HepG2 (cell line): ENCODE results near the gene CIITA. TPM values are rescaled to one million over a fixed set of nuclear protein-coding genes. Genes with fewer than 3 reads are reported as not detected.
A peak's percentile ranks its signal among the peaks of the same experiment; 100 is the strongest.

Experiments used
- ATAC-seq: fragments of 200-7000 bp; cut with Tn5 transposase; 3 replicates; pipeline ENCODE4 v1.9.1; 2020; ENCODE audit warnings: mild to moderate bottlenecking, moderate library complexity
- BruUV-seq: library from RNA; stranded (reverse); fragments of 400-500 nt; replicated peaks from 2 replicates; lab custom pipeline; 2021; lab: Mats Ljungman, UMichigan
- CTCF ChIA-PET: fragments of 300-600 bp; formaldehyde crosslinking; extraction: SDS; loops from one replicate; lab custom pipeline; 2021; ENCODE audit warnings: low total read pairs, inconsistent platforms, low intra/inter-chr PET ratio; lab: Yijun Ruan, JAX
- POLR2A ChIA-PET: fragments of 350-600 bp; sonication (Branson Sonifier 250); formaldehyde crosslinking; loops from one replicate; lab custom pipeline; 2020; ENCODE audit warnings: antibody characterized with exemption, inconsistent platforms; lab: Yijun Ruan, JAX
- DNase-seq: peaks from one replicate; pipeline ENCODE4 v3.0.0-alpha.2; 2015; ENCODE audit warnings: low spot score
- FAIRE-seq: peaks from 3 replicates; lab custom pipeline; 2011; peaks lifted over from hg19 to GRCh38; lab: Jason Lieb, UNC
- H2AFZ ChIP-seq: one replicate; pipeline ENCODE4 v1.6.1; 2011; ENCODE audit warnings: low read length, inconsistent platforms
- H3K27ac ChIP-seq: fragments of 300-600 bp; 3 replicates; pipeline ENCODE4 v1.8.0; 2011; ENCODE audit warnings: mixed run types, mild to moderate bottlenecking, mixed read lengths, low read length, inconsistent platforms; ENCODE audit not compliant: insufficient read depth; ENCODE audit errors: extremely low read length
- H3K27me3 ChIP-seq, 2 experiments: fragments of 200-600 bp in 1 of 2; 2 replicates in 1 of 2; 3 replicates in 1 of 2; pipeline versions ENCODE4 v1.6.0 to v1.8.0; 2011; ENCODE audit warnings: low read length in 2 of 2, mild to moderate bottlenecking in 2 of 2, moderate library complexity in 2 of 2, inconsistent platforms in 1 of 2; ENCODE audit not compliant: insufficient read depth in 2 of 2, control insufficient read depth in 1 of 2
- H3K36me3 ChIP-seq, 2 experiments: fragments of 200-600 bp in 1 of 2; replicated peaks in 1 of 2; 2 replicates in 1 of 2; 3 replicates in 1 of 2; pipeline versions ENCODE4 v1.5.1 to v1.8.0; 2011; ENCODE audit warnings: low read length in 2 of 2, inconsistent platforms in 1 of 2; ENCODE audit not compliant: insufficient read depth in 2 of 2, control insufficient read depth in 1 of 2
- H3K4me1 ChIP-seq: 2 replicates; pipeline ENCODE4 v1.5.1; 2012; ENCODE audit warnings: low read length, inconsistent platforms; ENCODE audit not compliant: insufficient read depth
- H3K4me2 ChIP-seq: 2 replicates; pipeline ENCODE4 v1.6.0; 2011; ENCODE audit warnings: low read depth, low read length, inconsistent platforms
- H3K4me3 ChIP-seq, 3 experiments: fragments of 200-600 bp in 1 of 3; sonication (generic), shearing (Covaris generic) in 1 of 3; replicated peaks in 1 of 3; 2 replicates each; pipeline ENCODE4 v1.5.1; 2011 to 2016; ENCODE audit warnings: low read length in 3 of 3, inconsistent platforms in 2 of 3, low read depth in 2 of 3, mild to moderate bottlenecking in 2 of 3, control low read depth in 1 of 3, mixed read lengths in 1 of 3; ENCODE audit not compliant: insufficient read depth in 1 of 3
- H3K79me2 ChIP-seq: one replicate; pipeline ENCODE4 v1.6.1; 2011; ENCODE audit warnings: low read length, inconsistent platforms; ENCODE audit not compliant: insufficient read depth
- H3K9ac ChIP-seq: 2 replicates; pipeline ENCODE4 v1.6.0; 2011; ENCODE audit warnings: mild to moderate bottlenecking, low read depth, low read length, inconsistent platforms; ENCODE audit not compliant: insufficient read depth
- H3K9me3 ChIP-seq: 2 replicates; pipeline ENCODE4 v1.5.1; 2012; ENCODE audit warnings: mild to moderate bottlenecking, low read length
- H4K20me1 ChIP-seq: 2 replicates; pipeline ENCODE4 v1.6.0; 2011; ENCODE audit warnings: inconsistent platforms, mild to moderate bottlenecking, low read length, moderate library complexity; ENCODE audit not compliant: insufficient read depth
- HBP1 ChIP-seq: IDR thresholded peaks from 2 replicates; pipeline ENCODE4 v1.6.1; 2016; ENCODE audit warnings: low read depth, control low read depth
- HNRNPH1 ChIP-seq: fragments of 200-400 bp; formaldehyde crosslinking; optimal IDR thresholded peaks from 2 replicates; pipeline ENCODE3; 2017; ENCODE audit warnings: mild to moderate bottlenecking, low read depth, low read length
- IRF9 ChIP-seq: sonication (generic); formaldehyde crosslinking; IDR thresholded peaks from 2 replicates; pipeline ENCODE4 v1.8.0; 2022; ENCODE audit warnings: missing genetic modification reagents, mild to moderate bottlenecking, borderline replicate concordance
- KMT2A ChIP-seq: sonication (generic); formaldehyde crosslinking; IDR thresholded peaks from 2 replicates; pipeline ENCODE4 v1.4.0; 2020; ENCODE audit warnings: missing genetic modification reagents
- KMT2B ChIP-seq: IDR thresholded peaks from 2 replicates; pipeline ENCODE4 v1.6.1; 2016; ENCODE audit warnings: missing genetic modification reagents, missing compliant biosample characterization
- NR2C2 ChIP-seq: sonication (generic); formaldehyde crosslinking; IDR thresholded peaks from 2 replicates; pipeline ENCODE4 v1.4.0; 2020; ENCODE audit warnings: missing genetic modification reagents, mild to moderate bottlenecking, moderate library complexity, borderline replicate concordance
- POLR2A ChIP-seq, 2 experiments: IDR thresholded peaks; 2 replicates each; pipeline ENCODE4 v1.6.1; 2011; ENCODE audit warnings: low read depth in 2 of 2, low read length in 2 of 2, mild to moderate bottlenecking in 1 of 2, moderate library complexity in 1 of 2; ENCODE audit not compliant: insufficient read depth in 1 of 2
- POLR2AphosphoS5 ChIP-seq: IDR thresholded peaks from 2 replicates; pipeline ENCODE4 v1.6.1; 2012; ENCODE audit warnings: low read depth, low read length
- XRCC5 ChIP-seq: fragments of 200-400 bp; formaldehyde crosslinking; optimal IDR thresholded peaks from 2 replicates; pipeline ENCODE3; 2017; ENCODE audit warnings: mild to moderate bottlenecking, low read length
- ZBTB38 ChIP-seq: sonication (generic); formaldehyde crosslinking; IDR thresholded peaks from 2 replicates; pipeline ENCODE4 v1.5.1; 2020; ENCODE audit warnings: mild to moderate bottlenecking, missing genetic modification reagents
- ZNF274 ChIP-seq: sonication (generic); formaldehyde crosslinking; IDR thresholded peaks from 2 replicates; pipeline ENCODE4 v1.5.1; 2020; ENCODE audit warnings: mild to moderate bottlenecking, missing genetic modification reagents
- ZNF276 ChIP-seq: sonication (generic); formaldehyde crosslinking; IDR thresholded peaks from 2 replicates; pipeline ENCODE4 v1.4.0; 2020; ENCODE audit warnings: mild to moderate bottlenecking, low read depth, missing genetic modification reagents
- ZNF737 ChIP-seq: sonication (generic); formaldehyde crosslinking; IDR thresholded peaks from 2 replicates; pipeline ENCODE4 v1.5.0; 2020; ENCODE audit warnings: missing genetic modification reagents, mild to moderate bottlenecking, borderline replicate concordance
- ZNF800 ChIP-seq: sonication (generic); formaldehyde crosslinking; IDR thresholded peaks from 2 replicates; pipeline ENCODE4 v1.4.0; 2020; ENCODE audit warnings: missing genetic modification reagents
- WGBS: methylation state at CpG from one replicate; pipeline ENCODE4 v1.1.6; 2017; ENCODE audit warnings: low lambda C conversion rate; 5-methylcytosine and 5-hydroxymethylcytosine counted together
- in situ Hi-C: cut with HindIII; loops from 2 replicates; pipeline ENCODE4 v1.10.0; 2017; ENCODE audit warnings: low pct_unique_long_range_greater_than_20kb; ENCODE audit not compliant: extremely low pct_ligation_motif_present
- intact Hi-C: fragments of 100-400 bp; cut with micrococcal nuclease; formaldehyde crosslinking; loops from one replicate; pipeline ENCODE4 v1.10.0; 2022; ENCODE audit not compliant: unreplicated experiment
- polyA plus RNA-seq, 8 experiments: library from polyadenylated mRNA; depleted of rRNA in 3 of 8; stranded (reverse) in 7 of 8; unstranded in 1 of 8; fragments of >200 nt; fragmentation: Illumina TruSeq in 4 of 8; extraction: Trizol in 4 of 8; gene quantifications; 2 replicates each; pipeline versions ENCODE4 v1.2.1 to v1.2.3, GENCODE V29; 2011 to 2016; ENCODE audit warnings: low read depth in 4 of 8, missing spikeins in 1 of 8, mixed read lengths in 1 of 8; ENCODE audit not compliant: insufficient read depth in 1 of 8
- total RNA-seq, 5 experiments: library from RNA; depleted of rRNA; stranded (reverse); fragments of >200 nt; fragmentation: Illumina TruSeq; extraction: Trizol; gene quantifications; 2 replicates each; pipeline ENCODE4 v1.2.3, GENCODE V29; 2016; ENCODE audit warnings: low read depth in 1 of 5

Gene CIITA
- total and polyA plus RNA-seq, 2 of the 13 experiments (the other 11 are each of a cell fraction or from before 2014, with no cell fraction given): 0.08 to 0.09 TPM

- TF ChIP-seq ZNF737 (CRISPR knock-in tag) (peak; percentile 85; the same call in 1 of the 2 replicates), IRF9 (CRISPR knock-in tag) (peak; percentile 63; the same call in 1 of the 2 replicates), HNRNPH1 (peak; percentile 21)
Measured at GRCh38 chr16:10937068-10937859, 60.3 kb downstream of the CIITA start (continued).

GRCh38 chr16:10938321-10938720, 61.3 kb downstream of the CIITA start:
- Histone ChIP-seq H3K4me3 (peak overlapping the region in 1 of 3 experiments; percentile 8; a peak in 1 of 6 replicates), H2AFZ (no peak overlapping the region), H4K20me1 (peaks cover 45% of the 10 kb centered on the region), H3K79me2 (peaks cover 63% of the 10 kb centered on the region), H3K4me1 (peaks cover 67% of the 10 kb centered on the region), H3K36me3 (peaks cover 2 to 13% of the 10 kb centered on the region in 2 experiments), H3K27ac (peak overlapping the region; percentile 34), H3K27me3 (no peaks in the 10 kb centered on the region; a peak in 1 of 5 replicates), H3K4me2 (peak overlapping the region; percentile 97), H3K9me3 (no peaks in the 10 kb centered on the region), H3K9ac (peak overlapping the region; percentile 31; the same call in 1 of the 2 replicates)
- DNase-seq (no peak), FAIRE-seq (no peak), ATAC-seq (no peak)
- TF ChIP-seq NR2C2 (CRISPR knock-in tag): no peak
- TF ChIP-seq KMT2B (CRISPR knock-in tag): 0 out of 2 replicates have a peak, but pooled peaks have one; percentile 11
- peak; percentile 6; the same call in 1 of the 2 replicates for TF ChIP-seq KMT2A (CRISPR knock-in tag)
- TF ChIP-seq POLR2A (IDR thresholded peaks at IDR 0.05; ENCODE audit: insufficient read depth in 1 of 2, low read depth in 2 of 2, low read length in 2 of 2): 0 out of 4 replicates have a peak, but pooled peaks of 1 of the 2 experiments have one; percentile 15
- peak; percentile 13 for TF ChIP-seq XRCC5
- TF ChIP-seq HBP1 (CRISPR knock-in tag): no peak
- TF ChIP-seq ZNF800 (CRISPR knock-in tag): no peak
- peak; percentile 33; the same call in 1 of the 2 replicates for TF ChIP-seq ZNF274 (CRISPR knock-in tag)
- no peak for TF ChIP-seq ZNF276
- 0 out of 2 replicates have a peak, but pooled peaks have one; percentile 29 for TF ChIP-seq POLR2AphosphoS5
- TF ChIP-seq ZBTB38 (CRISPR knock-in tag): 0 out of 2 replicates have a peak, but pooled peaks have one; percentile 15
- intact Hi-C loops (no loop called here), in situ Hi-C loops (no loop called here)
- ChIA-PET POLR2A (interaction anchor here (1.9 to 4.5 kb wide), 2 partner anchors 14 to 15 kb away, joined by 8 to 60 read pairs; no protein-coding TSS in a partner anchor), CTCF (no interaction called here)
- WGBS: 97% methylated on average over 7 of the region's 7 CpGs
- BruUV-seq: no TSS peak
